GM19468 (cell line): ENCODE data around the gene DHRS1.
"Not testable (repeated sequence)": the region's sequence is repeated elsewhere in the genome, so short reads cannot be mapped to it uniquely, and the experiment has no call there.

Source experiments
- ATAC-seq: cut with Tn5 transposase; IDR thresholded peaks from one replicate; pipeline ENCODE4 v1.9.1; 2021; ENCODE audit warnings: mild to moderate bottlenecking, moderate library complexity, moderate number of reproducible peaks; ENCODE audit not compliant: unreplicated experiment; ENCODE audit errors: extremely low read depth

DHRS1 gene

GRCh38 chr14:24254630-24255392 is 44.8 kb downstream of the DHRS1 start:
- ATAC-seq: no peak

- no peak for ATAC-seq
Observed at GRCh38 chr14:24253936-24254335, 45.6 kb downstream of the DHRS1 start.

GRCh38 chr14:24252289-24253124 is 47.1 kb downstream of the DHRS1 start:
- no peak for ATAC-seq

GRCh38 chr14:24251880-24252288 is 47.7 kb downstream of the DHRS1 start:
- no peak for ATAC-seq

- ATAC-seq: no peak
Observed at GRCh38 chr14:24250354-24250753, 49.2 kb downstream of the DHRS1 start.

- no peak for ATAC-seq
Observed at GRCh38 chr14:24249230-24250021, 50.2 kb downstream of the DHRS1 start.

- ATAC-seq: no peak
Observed at GRCh38 chr14:24247422-24247821, 52.2 kb downstream of the DHRS1 start.

- ATAC-seq: no peak
Observed at GRCh38 chr14:24246765-24247212, 52.8 kb downstream of the DHRS1 start.

- ATAC-seq: not testable (repeated sequence)
Observed at GRCh38 chr14:24245350-24245749, 54.2 kb downstream of the DHRS1 start.

GRCh38 chr14:24243336-24243836 is 56.2 kb downstream of the DHRS1 start:
- no peak for ATAC-seq

GRCh38 chr14:24241829-24242443 is 57.6 kb downstream of the DHRS1 start:
- ATAC-seq: peak; percentile 70
